GM12878 (cell line): ENCODE data around the gene ASCC3. TPM values are rescaled to one million over a fixed set of nuclear protein-coding genes. Genes with fewer than 3 reads are reported as not detected.
A peak's percentile ranks its signal among the peaks of the same experiment; 100 is the strongest.

Experiments
- ASH2L ChIP-seq: fragments of 300-600, 200-600 bp; sonication (generic); IDR thresholded peaks from 2 replicates; pipeline ENCODE4 v1.6.1; 2017; ENCODE audit warnings: low read depth, mild to moderate bottlenecking, borderline replicate concordance
- EZH2 ChIP-seq: IDR thresholded peaks from 2 replicates; pipeline ENCODE4 v1.6.1; 2012; ENCODE audit warnings: low read depth, mild to moderate bottlenecking, control low read depth, inconsistent platforms, low read length, borderline replicate concordance; ENCODE audit not compliant: control insufficient read depth
- GATAD2B ChIP-seq: fragments of 450-650 bp; conservative IDR thresholded peaks from 2 replicates; pipeline ENCODE4 v1.6.1; 2017; ENCODE audit warnings: low read depth, mild to moderate bottlenecking, moderate library complexity
- IKZF1 ChIP-seq: fragments of 450-650 bp; conservative IDR thresholded peaks from 2 replicates; pipeline ENCODE4 v1.6.1; 2017; ENCODE audit warnings: antibody characterized with exemption, mild to moderate bottlenecking
- MEF2B ChIP-seq: fragments of 450-650 bp; IDR thresholded peaks from 2 replicates; pipeline ENCODE4 v1.6.1; 2018; ENCODE audit warnings: mild to moderate bottlenecking, moderate library complexity; ENCODE audit not compliant: partially characterized antibody, poor library complexity, severe bottlenecking
- MTA3 ChIP-seq: IDR thresholded peaks from 2 replicates; pipeline ENCODE4 v1.6.1; 2012; ENCODE audit warnings: low read length, inconsistent platforms, borderline replicate concordance
- NBN ChIP-seq: fragments of 450-650 bp; IDR thresholded peaks from 2 replicates; pipeline ENCODE4 v1.6.1; 2016
- RAD21 ChIP-seq: IDR thresholded peaks from 2 replicates; pipeline ENCODE4 v1.6.1; 2011; ENCODE audit warnings: mild to moderate bottlenecking, low read depth, low read length, moderate library complexity; ENCODE audit not compliant: insufficient read depth
- RCOR1 ChIP-seq: conservative IDR thresholded peaks from 2 replicates; pipeline ENCODE4 v1.6.1; 2012; ENCODE audit warnings: low read depth, low read length, improper control_type of control experiment
- SIN3A ChIP-seq: IDR thresholded peaks from 2 replicates; pipeline ENCODE4 v1.6.1; 2012; ENCODE audit warnings: low read depth, low read length, improper control_type of control experiment
- SKIL ChIP-seq: fragments of 450-650 bp; IDR thresholded peaks from 2 replicates; pipeline ENCODE4 v1.6.1; 2017; ENCODE audit warnings: mild to moderate bottlenecking, low read depth, inconsistent platforms; ENCODE audit not compliant: poor library complexity, severe bottlenecking
- SMC3 ChIP-seq: IDR thresholded peaks from 2 replicates; pipeline ENCODE4 v1.6.1; 2011; ENCODE audit warnings: low read length, improper control_type of control experiment, borderline replicate concordance
- TCF12 ChIP-seq: IDR thresholded peaks from 2 replicates; pipeline ENCODE4 v1.6.1; 2011; ENCODE audit warnings: low read depth, mild to moderate bottlenecking, low read length
- WRNIP1 ChIP-seq: IDR thresholded peaks from 2 replicates; pipeline ENCODE4 v1.6.1; 2011; ENCODE audit warnings: low read depth, low read length, improper control_type of control experiment, borderline replicate concordance
- ZBTB4 ChIP-seq: fragments of 450-650 bp; formaldehyde crosslinking; IDR thresholded peaks from 2 replicates; pipeline ENCODE4 v1.4.0; 2022; ENCODE audit warnings: mild to moderate bottlenecking, moderate library complexity
- ZNF592 ChIP-seq: fragments of 450-650 bp; IDR thresholded peaks from 2 replicates; pipeline ENCODE4 v1.6.1; 2017; ENCODE audit warnings: mild to moderate bottlenecking, moderate library complexity
- polyA plus RNA-seq, 11 experiments: library from polyadenylated mRNA; depleted of rRNA in 4 of 11; unstranded in 6 of 11; stranded (reverse) in 5 of 11; fragments of >200 nt; fragmentation: Nextera tagmentation in 4 of 11; fragmentation: Illumina TruSeq in 1 of 11; extraction: Ambion mirVana in 4 of 11; extraction: Trizol in 1 of 11; gene quantifications; 1 replicate in 1 of 11; 2 replicates in 10 of 11; pipeline versions ENCODE4 v1.2.1 to v1.2.3, GENCODE V29; 2011 to 2016; ENCODE audit warnings: inconsistent platforms in 2 of 11, missing spikeins in 2 of 11, low read depth in 1 of 11
- total RNA-seq, 4 experiments: library from RNA; depleted of rRNA in 3 of 4; stranded (reverse); fragments of >200 nt in 3 of 4; fragmentation: Illumina TruSeq in 1 of 4; extraction: Trizol in 1 of 4; gene quantifications; 2 replicates each; pipeline versions ENCODE4 v1.2.1 to v1.2.3, GENCODE V29; 2013 to 2021

ASCC3 gene
- total and polyA plus RNA-seq, 10 of the 15 experiments (the other 5 are each of a cell fraction or from before 2014, with no cell fraction given) = 19.9 to 76.2 (median 55.9) TPM

GRCh38 chr6:100657678-100658330 is 223.3 kb downstream of the ASCC3 start (continued):
- TF ChIP-seq TCF12 (no peak), RAD21 (peak; percentile 61), SKIL (peak; percentile 18), ZNF592 (0 out of 2 replicates have a peak, but pooled peaks have one; percentile 81), ZBTB4 (CRISPR knock-in tag) (no peak), GATAD2B (no peak), SMC3 (peak; percentile 53; the same call in 1 of the 2 replicates), MTA3 (no peak), NBN (no peak), IKZF1 (no peak), EZH2 (no peak), ASH2L (no peak), RCOR1 (no peak), WRNIP1 (no peak), MEF2B (no peak), SIN3A (no peak)
